Measurements from ENCODE around the gene SELENBP1. TPM values are rescaled to one million over a fixed set of nuclear protein-coding genes. Genes with fewer than 3 reads are reported as not detected.
A peak's percentile ranks its signal among the peaks of the same experiment; 100 is the strongest.

SELENBP1 gene
- total and polyA plus RNA-seq, 3 donors from 2014 or later, result 13.0 to 31.8 (median 15.1) TPM

DNA sequence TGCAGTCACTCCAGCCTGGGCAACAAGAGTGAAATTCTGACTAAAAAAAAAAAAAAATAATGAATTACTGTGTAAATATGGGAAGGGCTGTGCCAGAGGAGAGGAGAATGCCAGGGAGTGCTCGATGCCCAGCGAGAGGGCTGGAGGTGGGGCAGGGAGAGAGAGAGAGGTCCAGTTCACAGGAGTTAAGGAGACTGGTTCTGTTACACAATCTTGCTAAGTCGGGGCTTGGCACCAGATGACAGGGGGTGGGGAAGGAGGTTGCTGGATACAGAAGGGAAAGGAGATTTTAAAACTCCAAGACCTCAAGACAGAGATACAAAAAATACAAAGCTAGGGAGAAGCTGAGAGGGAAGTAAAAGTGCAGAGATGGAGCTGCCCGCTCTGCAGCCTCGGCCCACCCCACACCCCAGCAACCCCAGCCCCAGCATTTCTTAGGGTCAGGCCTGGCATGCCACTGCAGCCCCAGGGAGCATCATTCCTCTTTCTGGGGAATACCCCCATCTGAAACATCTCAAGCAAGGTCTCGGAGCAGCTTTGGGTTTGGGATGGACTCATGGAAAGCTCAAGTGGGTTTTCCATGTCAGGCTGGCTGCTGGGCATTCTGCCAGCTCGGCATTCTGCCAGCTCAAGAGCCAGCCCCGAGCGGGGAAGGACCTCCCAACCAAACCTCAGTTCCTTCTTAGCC lies 991 bp downstream of the SELENBP1 start:
- WGBS, 2 donors, result 41 to 49% methylated on average over 8 to 9 of the region's 9 CpGs
- Histone ChIP-seq H3K9me3 (no peaks in the 10 kb centered on the region), H3K4me1 (peaks cover 16% of the 10 kb centered on the region), H3K27me3 (no peaks in the 10 kb centered on the region), H3K27ac (peak overlapping the region in 1 of 2 donors; percentile 34), H3K36me3 (ENCODE audit: low read depth, missing control alignments) (no peaks in the 10 kb centered on the region), H3K4me3 (peak overlapping the region in 1 of 2 donors; percentile 26)
- intact Hi-C loops (cut with DNase I; ENCODE audit: low total_unique reads), result no loop called here
- TF ChIP-seq POLR2A (IDR thresholded peaks at IDR 0.05), result no peak
- TF ChIP-seq, protein P1, sequence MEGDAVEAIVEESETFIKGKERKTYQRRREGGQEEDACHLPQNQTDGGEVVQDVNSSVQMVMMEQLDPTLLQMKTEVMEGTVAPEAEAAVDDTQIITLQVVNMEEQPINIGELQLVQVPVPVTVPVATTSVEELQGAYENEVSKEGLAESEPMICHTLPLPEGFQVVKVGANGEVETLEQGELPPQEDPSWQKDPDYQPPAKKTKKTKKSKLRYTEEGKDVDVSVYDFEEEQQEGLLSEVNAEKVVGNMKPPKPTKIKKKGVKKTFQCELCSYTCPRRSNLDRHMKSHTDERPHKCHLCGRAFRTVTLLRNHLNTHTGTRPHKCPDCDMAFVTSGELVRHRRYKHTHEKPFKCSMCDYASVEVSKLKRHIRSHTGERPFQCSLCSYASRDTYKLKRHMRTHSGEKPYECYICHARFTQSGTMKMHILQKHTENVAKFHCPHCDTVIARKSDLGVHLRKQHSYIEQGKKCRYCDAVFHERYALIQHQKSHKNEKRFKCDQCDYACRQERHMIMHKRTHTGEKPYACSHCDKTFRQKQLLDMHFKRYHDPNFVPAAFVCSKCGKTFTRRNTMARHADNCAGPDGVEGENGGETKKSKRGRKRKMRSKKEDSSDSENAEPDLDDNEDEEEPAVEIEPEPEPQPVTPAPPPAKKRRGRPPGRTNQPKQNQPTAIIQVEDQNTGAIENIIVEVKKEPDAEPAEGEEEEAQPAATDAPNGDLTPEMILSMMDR (IDR thresholded peaks at IDR 0.05), result no peak
- peak; percentile 69 for DNase-seq

DNA sequence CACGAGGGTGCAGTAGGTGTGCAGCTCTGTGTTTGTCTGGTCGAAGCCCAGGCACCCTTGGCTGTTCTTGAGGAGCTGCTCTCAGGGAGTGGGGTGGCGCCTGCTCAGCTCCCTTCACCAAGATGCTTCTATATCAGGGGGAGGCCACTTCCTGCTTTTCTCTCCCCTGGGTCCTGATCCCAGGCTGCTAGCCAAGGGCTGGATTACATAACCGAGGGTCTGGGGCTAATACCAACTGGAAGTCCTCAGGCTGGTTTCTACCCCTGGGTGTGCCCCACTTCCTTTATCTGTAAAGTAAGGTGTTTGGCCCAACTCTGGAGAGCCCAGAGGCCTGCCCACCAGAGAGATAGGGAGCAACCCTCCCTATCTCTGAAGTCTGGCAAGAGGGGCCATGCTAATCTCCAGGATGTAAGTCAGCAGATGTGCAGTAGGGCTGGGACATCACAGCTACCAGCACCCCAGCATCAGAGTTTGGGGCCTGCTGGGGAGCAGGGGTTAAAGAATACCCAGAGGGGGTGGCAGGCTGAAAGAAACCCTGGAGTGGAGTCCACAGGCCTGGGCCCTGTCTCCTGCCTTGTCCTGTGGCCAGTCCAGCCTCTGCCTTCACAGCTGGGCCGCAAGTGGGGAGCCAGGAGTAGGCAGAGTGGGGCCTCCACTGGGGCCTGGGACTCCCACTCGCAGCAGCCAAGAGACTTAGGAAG lies 2.1 kb downstream of the SELENBP1 start:
- TF ChIP-seq, protein P1 (IDR thresholded peaks at IDR 0.05), result no peak
- TF ChIP-seq POLR2A (IDR thresholded peaks at IDR 0.05), result no peak
- 42 to 65% methylated on average over 6 of the region's 6 CpGs for WGBS, 2 donors
- no peaks in the 10 kb centered on the region for H3K9me3 ChIP-seq
- H3K36me3 ChIP-seq (ENCODE audit: low read depth, missing control alignments), result no peaks in the 10 kb centered on the region
- H3K4me3 ChIP-seq, result no peak overlapping the region
- H3K27ac ChIP-seq, result no peak overlapping the region
- peaks cover 16% of the 10 kb centered on the region for H3K4me1 ChIP-seq
- intact Hi-C loops (cut with DNase I; ENCODE audit: low total_unique reads), result no loop called here
- no peak for DNase-seq
- no peaks in the 10 kb centered on the region for H3K27me3 ChIP-seq

DNA sequence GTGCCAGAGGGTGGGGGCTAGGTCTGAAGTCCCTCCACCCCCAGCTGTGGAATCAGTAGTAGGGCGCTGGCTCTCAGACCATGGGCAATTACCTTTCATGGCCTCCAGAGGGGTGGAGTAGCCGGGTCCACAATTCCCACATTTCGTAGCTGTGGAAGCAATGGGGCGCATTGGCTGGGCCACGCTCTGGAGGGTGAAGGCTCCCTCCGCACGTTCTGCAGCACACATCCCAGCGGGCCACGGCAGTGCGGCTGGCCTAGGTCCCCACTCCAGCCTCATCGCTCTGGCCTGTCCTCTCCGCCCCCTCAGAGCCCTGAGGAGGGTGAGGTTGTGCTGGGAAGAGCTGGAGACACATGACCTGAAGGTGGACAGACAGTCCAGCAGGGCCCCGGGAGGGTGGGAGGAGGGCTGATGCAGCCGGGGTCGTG lies 2.9 kb downstream of the SELENBP1 start:
- Histone ChIP-seq H3K36me3 (ENCODE audit: low read depth, missing control alignments) (no peaks in the 10 kb centered on the region), H3K27ac (no peak overlapping the region), H3K4me1 (peaks cover 16% of the 10 kb centered on the region), H3K9me3 (no peaks in the 10 kb centered on the region), H3K27me3 (no peaks in the 10 kb centered on the region), H3K4me3 (no peak overlapping the region)
- intact Hi-C loops (cut with DNase I; ENCODE audit: low total_unique reads), result no loop called here
- no peak for TF ChIP-seq POLR2A (IDR thresholded peaks at IDR 0.05)
- TF ChIP-seq, protein P1 (IDR thresholded peaks at IDR 0.05), result no peak
- no peak for DNase-seq
- WGBS, 2 donors, result 77 to 81% methylated on average over 4 to 15 of the region's 15 CpGs

DNA sequence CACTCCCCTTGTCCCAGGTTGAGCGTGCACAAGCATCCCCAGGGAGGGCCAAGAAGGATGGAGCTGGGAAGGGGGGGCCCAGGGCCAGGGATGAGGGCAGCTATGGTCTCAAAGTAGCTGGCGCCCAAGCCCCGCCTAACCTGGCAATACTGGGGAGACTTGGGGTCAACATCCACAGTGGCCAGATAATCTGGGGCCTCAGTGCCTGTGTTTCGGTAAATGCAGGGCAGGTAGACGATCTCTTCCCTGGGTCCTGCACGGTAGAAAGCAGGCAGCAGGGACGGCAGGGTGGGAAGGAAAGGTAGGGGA lies 3.2 kb downstream of the SELENBP1 start:
- H3K4me3 ChIP-seq, result no peak overlapping the region
- no peak for TF ChIP-seq POLR2A (IDR thresholded peaks at IDR 0.05)
- TF ChIP-seq, protein P1 (IDR thresholded peaks at IDR 0.05), result no peak
- DNase-seq, result no peak
- H3K36me3 ChIP-seq (ENCODE audit: low read depth, missing control alignments), result no peaks in the 10 kb centered on the region
- H3K27me3 ChIP-seq, result no peaks in the 10 kb centered on the region
- H3K27ac ChIP-seq, result peak overlapping the region in 1 of 2 donors; percentile 25
- H3K4me1 ChIP-seq, result peaks cover 16% of the 10 kb centered on the region
- H3K9me3 ChIP-seq, result no peaks in the 10 kb centered on the region
- intact Hi-C loops (cut with DNase I; ENCODE audit: low total_unique reads), result no loop called here
- 96 to 100% methylated on average over 6 to 7 of the region's 7 CpGs for WGBS, 2 donors

All from testis (tissue), 3 donors.